Body of pancreas (tissue), 4 donors: ENCODE results near the gene MGMT. TPM values are rescaled to one million over a fixed set of nuclear protein-coding genes. Genes with fewer than 3 reads are reported as not detected.

Experiments used
- ATAC-seq: fragments of 150-250 bp; one replicate; pipeline ENCODE4 v1.9.1; 2016
- DNase-seq, 4 donors: peaks; one replicate each; pipeline ENCODE4 v3.0.0-alpha.2; 2019
- H3K27ac ChIP-seq, 4 donors: fragments of 200-600 bp; sonication (generic); 1 replicate in 3 of 4; 2 replicates in 1 of 4; pipeline versions ENCODE4 v1.5.1 to v1.6.1; 2016 to 2019; ENCODE audit warnings: mild to moderate bottlenecking in 1 of 4, mixed read lengths in 1 of 4, moderate library complexity in 1 of 4
- H3K27me3 ChIP-seq, 2 donors: fragments of 200-600 bp; sonication (generic); one replicate each; pipeline ENCODE4 v1.6.0; 2016; ENCODE audit warnings: mild to moderate bottlenecking in 1 of 2
- H3K36me3 ChIP-seq, 2 donors: fragments of 200-600 bp; sonication (generic); replicated peaks in 1 of 2; 2 replicates each; pipeline ENCODE4 v1.5.1; 2016; ENCODE audit warnings: low read depth in 2 of 2; ENCODE audit not compliant: insufficient read depth in 1 of 2
- H3K4me1 ChIP-seq: fragments of 200-600 bp; sonication (generic); one replicate; pipeline ENCODE4 v1.6.0; 2016
- H3K4me3 ChIP-seq, 2 donors: fragments of 200-600 bp; sonication (generic); 1 replicate in 1 of 2; 2 replicates in 1 of 2; pipeline ENCODE4 v1.5.1; 2016 to 2019
- H3K9me3 ChIP-seq, 3 donors: fragments of 200-600 bp; sonication (generic); 1 replicate in 2 of 3; 2 replicates in 1 of 3; pipeline ENCODE4 v1.5.1; 2016
- CTCF ChIP-seq, 7 experiments: fragments of 450-650 bp in 4 of 7; fragments of 200-600 bp in 3 of 7; sonication (generic) in 3 of 7; IDR thresholded peaks; one replicate each; pipeline ENCODE4 v1.5.1; 2016 to 2019; ENCODE audit warnings: antibody characterized with exemption in 7 of 7
- POLR2A ChIP-seq, 3 donors: fragments of 450-650 bp; IDR thresholded peaks; one replicate each; pipeline ENCODE4 v1.6.1; 2016; ENCODE audit warnings: antibody characterized with exemption in 3 of 3, mild to moderate bottlenecking in 2 of 3
- WGBS, 2 donors: methylation state at CpG; one replicate each; pipeline ENCODE4 v1.1.5; 2017; 5-methylcytosine and 5-hydroxymethylcytosine counted together
- intact Hi-C: fragments of 100-400 bp; cut with DNase I; formaldehyde crosslinking; loops from one replicate; pipeline ENCODE4 v1.15.1; 2023
- total RNA-seq, 2 donors: library from RNA; depleted of rRNA; stranded (reverse); fragments of >200 nt; gene quantifications; one replicate each; pipeline ENCODE4 v1.1.0, GENCODE V29; 2016

The MGMT gene
- total RNA-seq, 2 donors from 2014 or later: 13.7 to 25.4 TPM

GRCh38 chr10:129725011-129725410 lies 258.0 kb downstream of the MGMT start:
- no peaks in the 10 kb centered on the region for H3K36me3 ChIP-seq
- peak in 1 of 4 donors; percentile 3 for DNase-seq
- no peak overlapping the region for H3K4me3 ChIP-seq
- H3K9me3 ChIP-seq: no peaks in the 10 kb centered on the region
- TF ChIP-seq CTCF (IDR thresholded peaks at IDR 0.05) (no peak), POLR2A (IDR thresholded peaks at IDR 0.05) (no peak)
- no peaks in the 10 kb centered on the region for H3K4me1 ChIP-seq
- H3K27me3 ChIP-seq: no peaks in the 10 kb centered on the region
- no peak overlapping the region for H3K27ac ChIP-seq
- intact Hi-C loops: no loop called here
- ATAC-seq: no peak
- 93 to 96% methylated on average over 10 of the region's 10 CpGs for WGBS, 2 donors

- Histone ChIP-seq H3K4me3 (no peak overlapping the region), H3K27ac (no peak overlapping the region), H3K9me3 (no peaks in the 10 kb centered on the region), H3K4me1 (no peaks in the 10 kb centered on the region), H3K36me3 (no peaks in the 10 kb centered on the region), H3K27me3 (no peaks in the 10 kb centered on the region)
- ATAC-seq (no peak), DNase-seq (no peak)
- TF ChIP-seq CTCF (IDR thresholded peaks at IDR 0.05) (no peak), POLR2A (IDR thresholded peaks at IDR 0.05) (no peak)
- WGBS, 2 donors: 92 to 97% methylated on average over 6 to 9 of the region's 9 CpGs
- intact Hi-C loops: no loop called here
Measured at GRCh38 chr10:129725482-129725881, 258.4 kb downstream of the MGMT start.

GRCh38 chr10:129725890-129726631 lies 259.0 kb downstream of the MGMT start:
- no peak for TF ChIP-seq CTCF (IDR thresholded peaks at IDR 0.05)
- TF ChIP-seq POLR2A (IDR thresholded peaks at IDR 0.05): no peak
- Histone ChIP-seq H3K4me1 (no peaks in the 10 kb centered on the region), H3K36me3 (no peaks in the 10 kb centered on the region), H3K4me3 (no peak overlapping the region), H3K27me3 (no peaks in the 10 kb centered on the region), H3K27ac (no peak overlapping the region), H3K9me3 (no peaks in the 10 kb centered on the region)
- DNase-seq (no peak), ATAC-seq (no peak)
- 88 to 92% methylated on average over 10 of the region's 10 CpGs for WGBS, 2 donors
- intact Hi-C loops: no loop called here

GRCh38 chr10:129727071-129727470 lies 260.0 kb downstream of the MGMT start:
- Histone ChIP-seq H3K9me3 (no peaks in the 10 kb centered on the region), H3K4me3 (no peak overlapping the region), H3K27me3 (no peaks in the 10 kb centered on the region), H3K27ac (no peak overlapping the region), H3K4me1 (no peaks in the 10 kb centered on the region), H3K36me3 (no peaks in the 10 kb centered on the region)
- no peak for TF ChIP-seq POLR2A (IDR thresholded peaks at IDR 0.05)
- TF ChIP-seq CTCF (IDR thresholded peaks at IDR 0.05): no peak
- intact Hi-C loops: no loop called here
- ATAC-seq (no peak), DNase-seq (no peak)
- WGBS, 2 donors: 83 to 94% methylated on average over 5 to 6 of the region's 6 CpGs

GRCh38 chr10:129727495-129727894 lies 260.5 kb downstream of the MGMT start:
- TF ChIP-seq CTCF (IDR thresholded peaks at IDR 0.05) (no peak), POLR2A (IDR thresholded peaks at IDR 0.05) (no peak)
- H3K4me3 ChIP-seq: no peak overlapping the region
- intact Hi-C loops: no loop called here
- H3K4me1 ChIP-seq: no peaks in the 10 kb centered on the region
- ATAC-seq (no peak), DNase-seq (no peak)
- WGBS, 2 donors: 77 to 85% methylated on average over 4 of the region's 4 CpGs
- no peaks in the 10 kb centered on the region for H3K36me3 ChIP-seq
- no peak overlapping the region for H3K27ac ChIP-seq
- H3K27me3 ChIP-seq: no peaks in the 10 kb centered on the region
- H3K9me3 ChIP-seq: no peaks in the 10 kb centered on the region
